Measurements from ENCODE around the gene UBE2H. TPM values are rescaled to one million over a fixed set of nuclear protein-coding genes. Genes with fewer than 3 reads are reported as not detected.

Gene UBE2H
- total RNA-seq = 10 to 100 TPM; 89.3 to 95.8 (median 90.9) TPM

DNA sequence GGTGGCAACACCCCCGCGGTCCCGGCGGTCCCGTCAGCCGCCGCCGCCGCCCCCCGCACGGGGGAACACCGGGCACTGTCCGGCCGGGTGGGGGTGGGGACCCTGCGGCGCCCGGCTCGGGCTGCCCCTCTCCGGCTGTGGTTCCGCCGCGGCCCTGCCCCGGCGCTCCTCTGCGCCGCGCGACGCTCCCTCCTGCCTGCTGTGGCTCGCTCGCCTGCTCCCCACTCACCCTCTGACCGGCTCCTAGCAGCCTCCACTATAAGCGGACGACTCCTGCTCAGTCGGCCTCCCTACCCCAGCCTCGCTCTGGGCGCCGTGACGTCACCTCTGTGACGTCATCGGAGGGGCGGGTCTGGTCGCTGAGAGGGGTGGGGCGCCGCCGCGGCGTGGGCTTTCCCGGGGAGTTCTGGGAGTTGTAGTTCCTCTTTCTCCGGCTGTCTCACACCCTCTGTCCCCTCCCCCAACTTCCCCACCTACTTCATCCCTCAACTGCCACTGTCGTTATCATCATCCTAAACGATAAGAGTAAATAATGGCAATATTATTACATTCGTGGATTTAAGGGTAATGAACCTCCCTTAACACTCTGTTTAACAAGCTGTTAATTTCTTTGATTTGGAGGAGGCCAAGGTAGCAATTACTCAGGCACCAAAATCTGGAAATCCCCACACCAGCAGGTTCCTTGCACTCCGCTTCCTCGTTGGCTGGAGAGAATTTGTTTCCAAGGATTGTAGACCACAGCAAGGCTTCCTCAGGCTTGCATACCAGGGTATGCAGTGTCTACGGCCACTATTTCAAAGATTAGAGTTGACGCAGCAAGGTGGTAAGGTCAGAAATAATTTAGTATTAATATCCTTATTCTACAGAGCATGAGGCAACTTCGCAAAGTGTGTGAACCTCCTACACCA, at the start of gene UBE2H:
TSS of gene UBE2H (minus strand) at position 308 of the 908 bp plus-strand sequence. CDS start 405 bp downstream, outside the sequence.
- TF ChIP-seq CTCF (IDR thresholded peaks at IDR 0.05; ENCODE audit: low read depth) = no peak

DNA sequence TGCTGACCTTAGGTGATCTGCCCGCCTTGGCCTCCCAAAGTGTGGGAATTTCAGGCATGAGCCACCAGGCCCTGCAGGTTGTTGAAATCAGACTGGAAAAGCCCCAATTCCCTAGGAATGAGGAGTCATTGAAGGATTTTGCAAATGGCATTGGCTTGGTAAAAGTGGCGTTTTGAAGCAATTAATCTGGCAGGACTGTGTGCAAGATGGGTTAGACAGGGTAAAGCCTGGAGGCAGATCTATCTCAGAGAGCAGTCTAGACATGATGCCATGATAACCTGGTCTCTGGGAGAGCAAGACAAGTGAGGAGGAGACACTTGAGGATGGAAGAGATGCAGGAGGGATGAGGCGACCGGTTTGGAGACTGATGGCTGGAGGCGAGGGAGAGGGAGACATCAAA, 45.7 kb upstream of the UBE2H start:
- TF ChIP-seq CTCF (IDR thresholded peaks at IDR 0.05; ENCODE audit: low read depth) = no peak

GRCh38 chr7:129997285-129997684, 44.5 kb upstream of the UBE2H start:
- no peak for TF ChIP-seq CTCF (IDR thresholded peaks at IDR 0.05; ENCODE audit: low read depth)

GRCh38 chr7:129993275-129993674, 40.5 kb upstream of the UBE2H start:
- TF ChIP-seq CTCF (IDR thresholded peaks at IDR 0.05; ENCODE audit: low read depth) = no peak

- no peak for TF ChIP-seq CTCF (IDR thresholded peaks at IDR 0.05; ENCODE audit: low read depth)
These were observed 37.8 kb upstream of the UBE2H start for GRCh38 chr7:129990403-129991192.

DNA sequence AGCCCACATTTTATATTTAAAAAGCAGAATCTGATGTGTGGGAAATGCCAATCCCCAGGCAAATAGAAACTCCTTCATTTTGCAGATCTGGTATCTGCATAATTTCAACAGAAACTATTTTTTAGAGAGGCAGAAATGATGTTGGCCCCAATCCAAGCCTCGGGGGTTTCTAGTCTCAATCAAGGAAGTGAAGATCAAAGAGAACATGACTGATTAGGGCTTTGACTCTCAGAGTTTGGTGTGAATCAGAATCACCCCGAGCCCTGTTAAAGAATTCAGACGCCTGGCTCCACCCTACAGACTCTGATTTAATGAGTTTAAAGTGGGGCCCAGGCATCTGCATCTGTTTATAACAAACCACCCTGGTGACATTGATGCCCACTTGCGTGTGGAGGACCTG, 36.7 kb upstream of the UBE2H start:
- no peak for TF ChIP-seq CTCF (IDR thresholded peaks at IDR 0.05; ENCODE audit: low read depth)

DNA sequence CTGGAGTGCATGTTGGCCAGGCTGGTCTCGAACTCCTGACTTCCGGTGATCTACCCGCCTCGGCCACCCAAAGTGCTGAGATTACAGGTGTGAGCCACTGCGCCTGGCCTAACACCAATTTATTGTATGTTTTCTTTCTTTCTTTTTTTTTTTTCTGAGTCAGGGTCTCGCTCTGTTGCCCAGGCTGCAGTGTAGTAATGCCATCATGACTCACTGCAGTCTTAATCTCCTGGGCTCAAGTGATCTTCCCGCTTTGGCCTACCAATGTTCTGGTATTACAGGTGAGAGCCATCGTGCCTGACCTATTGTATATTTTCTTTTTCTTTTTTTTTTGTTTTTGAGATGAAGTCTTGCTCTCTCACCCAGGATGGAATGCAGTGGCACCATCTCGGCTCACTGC, 33.8 kb upstream of the UBE2H start:
- TF ChIP-seq CTCF (IDR thresholded peaks at IDR 0.05; ENCODE audit: low read depth) = no peak
